ENCODE results near the gene NAXD.
"Not testable (repeated sequence)": the region's sequence is repeated elsewhere in the genome, so short reads cannot be mapped to it uniquely, and the experiment has no call there.

Gene NAXD

GRCh38 chr13:110669036-110669435, 53.7 kb downstream of the NAXD start:
- no peak for DNase-seq

DNA sequence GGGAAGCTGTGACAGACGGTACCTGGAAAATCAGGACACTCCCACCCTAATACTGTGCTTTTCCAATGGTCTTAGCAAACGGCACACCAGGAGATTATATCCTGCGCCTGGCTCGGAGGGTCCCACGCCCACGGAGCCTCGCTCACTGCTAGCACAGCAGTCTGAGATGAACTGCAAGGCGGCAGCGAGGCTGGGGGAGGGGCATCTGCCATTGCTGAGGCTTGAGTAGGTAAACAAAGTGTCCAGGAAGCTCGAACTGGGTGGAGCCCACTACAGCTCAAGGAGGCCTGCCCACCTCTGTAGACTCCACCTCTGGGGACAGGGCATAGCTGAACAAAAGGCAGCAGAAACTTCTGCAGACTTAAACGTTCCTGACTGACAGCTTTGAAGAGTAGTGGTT, 54.5 kb downstream of the NAXD start:
- not testable (repeated sequence) for DNase-seq

- no peak for DNase-seq
These were observed 61.5 kb downstream of the NAXD start for GRCh38 chr13:110676595-110677587.

GRCh38 chr13:110677731-110678545, 62.6 kb downstream of the NAXD start:
- DNase-seq, result no peak

GRCh38 chr13:110680852-110681251, 65.5 kb downstream of the NAXD start:
- peak; percentile 12 for DNase-seq

- no peak for DNase-seq
These were observed 66.7 kb downstream of the NAXD start for GRCh38 chr13:110681868-110682550.

DNA sequence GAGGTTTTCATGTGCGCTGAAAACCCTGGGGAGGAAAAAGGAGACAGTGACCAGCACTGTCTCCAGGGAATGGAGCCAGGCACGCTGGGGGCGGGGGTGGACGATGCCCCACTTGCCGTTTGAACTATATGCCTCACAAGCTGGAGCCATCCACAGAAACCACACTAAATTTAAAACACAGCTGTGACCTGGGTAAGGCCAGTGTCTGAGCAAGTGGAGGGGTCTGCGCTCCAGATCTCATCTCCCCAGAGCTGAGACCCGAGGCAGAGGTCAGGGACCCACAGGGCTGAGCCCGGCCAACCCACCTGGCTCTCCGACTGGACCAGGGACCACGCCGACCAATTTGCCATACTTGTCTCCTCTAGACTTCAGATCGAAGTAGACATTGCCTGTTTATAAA, 67.4 kb downstream of the NAXD start:
- DNase-seq, result no peak

DNA sequence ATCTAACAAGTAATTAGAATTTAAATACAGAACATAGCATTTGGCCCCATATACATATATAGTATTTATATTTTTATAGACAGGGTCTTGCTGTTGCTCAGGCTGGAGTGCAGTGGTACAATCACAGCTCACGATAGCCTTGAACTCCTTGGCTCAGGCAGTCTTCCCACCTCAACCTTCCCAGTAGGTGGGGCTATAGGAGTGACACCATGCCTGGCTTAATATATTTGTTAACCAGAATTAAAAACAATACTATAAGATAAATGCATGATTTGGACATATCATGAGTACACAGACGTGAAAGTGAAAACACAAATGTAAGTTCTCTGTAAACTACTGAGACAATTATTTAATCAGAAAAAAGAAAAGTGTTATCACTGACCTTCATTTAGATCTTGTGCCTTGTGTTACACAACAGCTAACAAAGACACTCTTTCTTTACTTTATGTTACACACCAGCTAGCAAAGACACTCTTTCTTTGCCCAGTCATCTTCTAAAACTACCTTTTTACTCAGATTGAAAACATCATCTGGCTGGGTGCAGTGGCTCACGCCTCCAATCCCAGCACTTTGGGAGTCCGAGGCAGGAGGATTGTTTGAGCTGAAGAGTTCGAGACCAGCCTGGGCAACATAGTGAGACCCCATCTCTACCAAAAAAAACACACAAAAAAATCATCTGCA, 68.0 kb downstream of the NAXD start:
- peak; percentile 69 for DNase-seq

DNA sequence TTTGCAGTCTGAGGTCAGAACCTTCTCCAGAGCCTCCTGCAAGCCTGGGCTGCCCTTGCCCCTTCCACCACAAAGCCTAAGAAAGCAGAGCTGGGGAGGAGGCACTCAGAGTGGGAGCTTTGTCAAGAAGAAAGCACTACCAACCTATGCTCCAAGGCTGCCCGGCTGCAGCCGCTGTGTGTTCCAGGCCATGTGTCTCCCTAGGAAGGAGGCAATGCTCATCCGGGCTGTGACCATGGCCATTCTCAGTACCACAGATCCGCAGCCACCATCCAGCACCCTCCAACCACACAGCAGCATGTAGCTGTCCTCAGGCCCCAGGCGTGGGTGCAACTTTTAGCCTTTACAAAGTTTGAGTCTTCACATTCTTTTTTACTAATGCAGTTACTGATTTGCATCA, 68.6 kb downstream of the NAXD start:
- no peak for DNase-seq

GRCh38 chr13:110684388-110685056, 69.2 kb downstream of the NAXD start:
- no peak for DNase-seq

DNA sequence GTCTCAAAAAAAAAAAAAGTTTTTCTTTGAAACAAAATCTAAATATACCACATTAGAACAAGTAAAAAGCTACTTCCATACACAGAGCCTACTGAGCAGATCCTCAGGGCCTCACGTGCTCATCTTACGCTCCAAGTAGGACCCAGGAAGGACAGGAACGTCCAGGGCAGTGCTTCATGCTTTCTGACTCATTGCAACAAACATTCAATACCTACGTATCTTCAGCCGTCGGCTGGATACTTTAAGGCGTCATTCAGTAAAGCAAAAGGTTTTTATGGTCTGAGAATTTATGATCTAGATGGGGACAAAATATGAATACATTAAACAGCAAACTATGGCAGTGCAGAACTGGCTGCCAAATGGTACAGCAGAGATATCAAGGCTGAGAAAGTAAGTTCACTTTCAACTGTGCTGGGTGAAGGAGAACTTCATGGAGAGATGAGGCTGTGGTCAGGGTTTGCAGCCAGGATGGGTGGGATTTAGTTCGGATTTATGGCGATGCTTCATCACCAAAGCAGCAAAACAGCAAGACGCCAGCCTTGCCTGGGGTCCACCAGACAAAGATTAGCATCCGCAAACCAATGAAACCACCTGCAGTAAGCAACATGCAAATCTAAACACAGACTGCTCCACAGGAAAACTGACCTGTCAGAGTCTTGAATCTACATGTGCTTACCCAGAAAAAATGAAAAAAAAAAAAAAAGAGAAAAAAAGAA, 70.1 kb downstream of the NAXD start:
- no peak for DNase-seq

GRCh38 chr13:110687736-110688135, 72.4 kb downstream of the NAXD start:
- no peak for DNase-seq

DNA sequence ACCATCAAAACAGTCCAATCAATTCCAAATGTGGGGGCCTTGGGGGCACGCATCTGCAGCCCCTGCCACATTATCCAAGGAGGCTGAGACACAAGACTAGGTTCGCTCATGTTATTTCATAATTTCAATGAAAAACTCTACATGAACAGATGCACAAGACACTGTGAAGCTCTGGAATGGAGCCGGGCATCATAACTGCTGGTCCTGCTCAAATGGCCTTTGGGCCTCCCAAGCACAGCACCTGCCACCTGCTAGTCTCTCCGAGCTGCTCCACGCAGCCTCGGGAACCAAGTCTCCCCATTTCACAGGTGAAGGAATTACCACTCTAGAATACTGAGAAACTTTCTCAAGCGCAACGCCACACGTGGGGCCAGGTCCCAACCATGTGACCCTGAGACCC, 73.7 kb downstream of the NAXD start:
- DNase-seq, result no peak

All from NCI-H1694 treated with DMSO at 0.1 percent for 48 hours (cell line).